Thyroid gland (tissue), 4 donors: ENCODE results near the gene EEFSEC.

Experiments
- POLR2A ChIP-seq, 2 donors: fragments of 450-650 bp; IDR thresholded peaks; one replicate each; pipeline ENCODE4 v1.6.1; 2017; ENCODE audit warnings: antibody characterized with exemption in 2 of 2, mild to moderate bottlenecking in 2 of 2, moderate library complexity in 1 of 2
- TF ChIP-seq, protein P1 (sequence below), 6 experiments: fragments of 200-600 bp in 3 of 6; fragments of 450-650 bp in 3 of 6; sonication (generic) in 3 of 6; IDR thresholded peaks; one replicate each; pipeline ENCODE4 v1.5.1; 2016 to 2019; ENCODE audit warnings: antibody characterized with exemption in 6 of 6, mild to moderate bottlenecking in 2 of 6, inconsistent platforms in 1 of 6, moderate library complexity in 1 of 6

DNA sequence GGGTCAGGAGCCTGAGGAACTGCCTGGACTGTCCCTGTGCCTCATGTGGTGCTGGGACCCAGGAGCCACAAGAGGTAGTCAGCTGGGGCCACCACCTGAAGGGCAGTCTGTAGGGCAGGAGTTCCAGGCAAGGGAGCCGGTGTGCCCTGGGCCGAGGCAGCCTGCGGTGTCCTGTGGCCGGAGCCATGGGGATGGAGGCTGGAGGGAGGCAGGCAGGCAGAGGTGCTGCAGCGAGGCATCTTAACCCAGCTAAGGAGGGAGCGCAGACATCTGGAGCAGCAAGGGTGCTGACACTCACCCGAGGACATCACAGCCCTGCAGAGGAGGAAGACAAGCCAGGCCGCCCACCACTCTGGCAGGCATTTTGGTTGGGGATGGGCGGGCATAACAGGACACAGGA lies 235.7 kb downstream of the EEFSEC start:
- TF ChIP-seq, protein P1, sequence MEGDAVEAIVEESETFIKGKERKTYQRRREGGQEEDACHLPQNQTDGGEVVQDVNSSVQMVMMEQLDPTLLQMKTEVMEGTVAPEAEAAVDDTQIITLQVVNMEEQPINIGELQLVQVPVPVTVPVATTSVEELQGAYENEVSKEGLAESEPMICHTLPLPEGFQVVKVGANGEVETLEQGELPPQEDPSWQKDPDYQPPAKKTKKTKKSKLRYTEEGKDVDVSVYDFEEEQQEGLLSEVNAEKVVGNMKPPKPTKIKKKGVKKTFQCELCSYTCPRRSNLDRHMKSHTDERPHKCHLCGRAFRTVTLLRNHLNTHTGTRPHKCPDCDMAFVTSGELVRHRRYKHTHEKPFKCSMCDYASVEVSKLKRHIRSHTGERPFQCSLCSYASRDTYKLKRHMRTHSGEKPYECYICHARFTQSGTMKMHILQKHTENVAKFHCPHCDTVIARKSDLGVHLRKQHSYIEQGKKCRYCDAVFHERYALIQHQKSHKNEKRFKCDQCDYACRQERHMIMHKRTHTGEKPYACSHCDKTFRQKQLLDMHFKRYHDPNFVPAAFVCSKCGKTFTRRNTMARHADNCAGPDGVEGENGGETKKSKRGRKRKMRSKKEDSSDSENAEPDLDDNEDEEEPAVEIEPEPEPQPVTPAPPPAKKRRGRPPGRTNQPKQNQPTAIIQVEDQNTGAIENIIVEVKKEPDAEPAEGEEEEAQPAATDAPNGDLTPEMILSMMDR (IDR thresholded peaks at IDR 0.05), result no peak
- no peak for TF ChIP-seq POLR2A (IDR thresholded peaks at IDR 0.05)
